ENCODE data around the gene UBE2V1.
A peak's percentile ranks its signal among the peaks of the same experiment; 100 is the strongest.
"Not testable (repeated sequence)": the region's sequence is repeated elsewhere in the genome, so short reads cannot be mapped to it uniquely, and the experiment has no call there.

Gene UBE2V1

GRCh38 chr20:50085481-50086365 lies 27.2 kb downstream of the UBE2V1 start:
- DNase-seq (ENCODE audit: insufficient read length, low spot score): no peak
- TF ChIP-seq POLR2A (IDR thresholded peaks at IDR 0.05; ENCODE audit: low read depth, low read length): no peak
- no peak for FAIRE-seq

- TF ChIP-seq POLR2A (IDR thresholded peaks at IDR 0.05; ENCODE audit: low read depth, low read length): no peak
- no peak for FAIRE-seq
- no peak for DNase-seq (ENCODE audit: insufficient read length, low spot score)
These were observed 27.8 kb downstream of the UBE2V1 start for GRCh38 chr20:50085146-50085480.

GRCh38 chr20:50083034-50083433 lies 29.9 kb downstream of the UBE2V1 start:
- no peak for TF ChIP-seq POLR2A (IDR thresholded peaks at IDR 0.05; ENCODE audit: low read depth, low read length)
- DNase-seq (ENCODE audit: insufficient read length, low spot score) (no peak), FAIRE-seq (no peak)

- DNase-seq (ENCODE audit: insufficient read length, low spot score); FAIRE-seq: not testable (repeated sequence)
These were observed 30.9 kb downstream of the UBE2V1 start for GRCh38 chr20:50082056-50082455.

GRCh38 chr20:50077818-50078601 lies 34.9 kb downstream of the UBE2V1 start:
- TF ChIP-seq POLR2A (IDR thresholded peaks at IDR 0.05; ENCODE audit: low read depth, low read length): no peak
- DNase-seq (ENCODE audit: insufficient read length, low spot score): no peak
- FAIRE-seq: no peak

GRCh38 chr20:50073500-50073899 lies 39.5 kb downstream of the UBE2V1 start:
- DNase-seq (ENCODE audit: insufficient read length, low spot score): no peak
- FAIRE-seq: no peak
- TF ChIP-seq POLR2A (IDR thresholded peaks at IDR 0.05; ENCODE audit: low read depth, low read length): no peak

GRCh38 chr20:50071039-50071888 lies 41.7 kb downstream of the UBE2V1 start:
- DNase-seq (ENCODE audit: insufficient read length, low spot score): peak; percentile 89
- no peak for TF ChIP-seq POLR2A (IDR thresholded peaks at IDR 0.05; ENCODE audit: low read depth, low read length)
- FAIRE-seq: no peak

GRCh38 chr20:50070361-50070760 lies 42.6 kb downstream of the UBE2V1 start:
- TF ChIP-seq POLR2A (IDR thresholded peaks at IDR 0.05; ENCODE audit: low read depth, low read length): no peak
- FAIRE-seq (no peak), DNase-seq (ENCODE audit: insufficient read length, low spot score) (no peak)

- TF ChIP-seq POLR2A (IDR thresholded peaks at IDR 0.05; ENCODE audit: low read depth, low read length): no peak
These were observed 44.8 kb downstream of the UBE2V1 start for GRCh38 chr20:50068041-50068651.

GRCh38 chr20:50067461-50067860 lies 45.5 kb downstream of the UBE2V1 start:
- FAIRE-seq: no peak
- no peak for TF ChIP-seq POLR2A (IDR thresholded peaks at IDR 0.05; ENCODE audit: low read depth, low read length)
- DNase-seq (ENCODE audit: insufficient read length, low spot score): no peak

More at GRCh38 chr20:50068041-50068651, 44.8 kb downstream of the UBE2V1 start:
- DNase-seq (ENCODE audit: insufficient read length, low spot score) (no peak), FAIRE-seq (no peak)

- FAIRE-seq (no peak), DNase-seq (ENCODE audit: insufficient read length, low spot score) (no peak)
- no peak for TF ChIP-seq POLR2A (IDR thresholded peaks at IDR 0.05; ENCODE audit: low read depth, low read length)
These were observed 45.9 kb downstream of the UBE2V1 start for GRCh38 chr20:50067018-50067417.

GRCh38 chr20:50066161-50066834 lies 46.7 kb downstream of the UBE2V1 start:
- FAIRE-seq (no peak), DNase-seq (ENCODE audit: insufficient read length, low spot score) (no peak)
- no peak for TF ChIP-seq POLR2A (IDR thresholded peaks at IDR 0.05; ENCODE audit: low read depth, low read length)

- no peak for TF ChIP-seq POLR2A (IDR thresholded peaks at IDR 0.05; ENCODE audit: low read depth, low read length)
- DNase-seq (ENCODE audit: insufficient read length, low spot score) (no peak), FAIRE-seq (no peak)
These were observed 47.7 kb downstream of the UBE2V1 start for GRCh38 chr20:50065325-50065615.

GRCh38 chr20:50063763-50064162 lies 49.2 kb downstream of the UBE2V1 start:
- not testable (repeated sequence) for DNase-seq (ENCODE audit: insufficient read length, low spot score); FAIRE-seq
